GM18861 (cell line): ENCODE results near the gene VANGL2.

Source experiments
- ATAC-seq: cut with Tn5 transposase; IDR thresholded peaks from one replicate; pipeline ENCODE4 v1.9.1; 2021; ENCODE audit not compliant: unreplicated experiment

VANGL2 gene

DNA sequence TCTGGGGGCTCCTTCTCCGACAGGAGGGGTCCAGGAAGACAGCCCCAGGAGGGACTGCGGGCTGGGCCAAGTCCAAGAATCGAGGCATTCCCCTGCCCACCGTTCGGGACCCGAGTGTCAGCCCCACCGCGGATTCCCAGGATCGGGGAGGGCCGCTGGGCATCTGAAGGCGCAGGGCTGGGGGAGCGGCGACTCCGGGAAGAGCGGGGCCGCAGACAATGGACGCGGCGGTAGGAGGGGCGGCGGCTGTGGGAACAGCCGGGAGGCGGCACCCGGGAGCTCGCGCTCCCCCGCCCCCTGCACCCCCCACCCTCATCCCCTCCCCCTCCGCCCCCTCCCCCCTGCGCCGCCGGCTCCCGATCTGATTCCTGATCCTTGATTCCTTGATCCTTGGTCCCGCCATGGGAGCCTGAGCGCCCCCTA lies at the start of gene VANGL2:
Gene VANGL2, plus strand, starts transcription at position 342 of the 423 bp plus-strand sequence. CDS start 15,274 bp downstream, outside the sequence.
- no peak for ATAC-seq

DNA sequence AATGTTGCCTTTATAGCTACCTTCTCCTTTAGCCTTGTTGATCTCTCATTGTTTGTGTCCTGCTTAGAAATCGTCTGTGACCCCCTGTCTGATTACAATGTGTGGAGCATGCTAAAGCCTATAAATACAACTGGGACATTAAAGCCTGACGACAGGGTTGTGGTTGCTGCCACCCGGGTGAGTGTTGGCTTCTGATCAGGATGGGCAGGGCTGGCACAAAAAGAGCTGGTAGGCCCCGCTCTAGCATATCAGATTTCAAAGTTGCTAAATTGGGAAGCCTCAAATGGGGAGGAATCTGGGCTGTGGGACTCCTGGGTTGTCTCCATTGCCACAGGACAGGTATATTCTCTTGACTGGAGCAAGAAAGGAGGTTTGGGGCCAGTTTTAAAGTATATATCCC lies 48.7 kb upstream of the VANGL2 start:
- no peak for ATAC-seq

DNA sequence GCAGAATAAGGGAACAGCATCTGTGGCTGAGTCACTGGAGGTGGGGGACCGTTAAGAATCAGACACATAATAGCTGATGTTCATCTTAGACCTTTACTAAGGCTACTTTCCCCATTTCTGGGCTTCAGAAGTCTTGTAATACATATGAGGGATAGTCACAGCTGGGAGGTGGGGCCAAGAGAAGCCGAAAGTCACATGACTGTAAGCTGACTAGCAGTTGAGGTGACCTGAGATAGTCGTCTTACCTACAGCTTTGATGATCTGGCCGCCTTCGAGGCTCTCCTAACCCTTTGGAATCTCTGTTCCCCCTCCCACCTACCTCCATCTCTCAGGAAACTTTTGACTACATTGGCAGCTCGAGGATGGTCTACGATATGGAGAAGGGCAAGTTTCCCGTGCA lies 47.8 kb upstream of the VANGL2 start:
- no peak for ATAC-seq

DNA sequence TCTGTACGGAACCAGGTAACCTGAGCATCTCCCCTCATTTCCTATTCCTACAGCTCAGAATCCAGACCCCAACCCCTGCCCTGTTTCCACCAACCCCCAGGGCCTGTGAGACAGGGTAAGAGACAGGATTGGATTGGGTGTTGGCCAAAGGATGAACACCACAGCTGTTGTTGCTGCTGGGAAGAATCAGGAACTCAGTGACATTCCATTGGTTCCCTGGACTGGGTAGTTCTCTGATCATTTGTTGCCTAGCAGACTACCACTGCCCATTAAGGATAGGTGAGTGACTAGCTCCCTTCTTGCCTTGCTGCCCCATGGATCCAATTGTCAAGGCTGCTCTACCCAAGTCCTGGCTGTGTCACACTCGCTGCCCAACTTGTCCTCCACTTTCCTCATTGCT lies 47.1 kb upstream of the VANGL2 start:
- ATAC-seq: no peak

DNA sequence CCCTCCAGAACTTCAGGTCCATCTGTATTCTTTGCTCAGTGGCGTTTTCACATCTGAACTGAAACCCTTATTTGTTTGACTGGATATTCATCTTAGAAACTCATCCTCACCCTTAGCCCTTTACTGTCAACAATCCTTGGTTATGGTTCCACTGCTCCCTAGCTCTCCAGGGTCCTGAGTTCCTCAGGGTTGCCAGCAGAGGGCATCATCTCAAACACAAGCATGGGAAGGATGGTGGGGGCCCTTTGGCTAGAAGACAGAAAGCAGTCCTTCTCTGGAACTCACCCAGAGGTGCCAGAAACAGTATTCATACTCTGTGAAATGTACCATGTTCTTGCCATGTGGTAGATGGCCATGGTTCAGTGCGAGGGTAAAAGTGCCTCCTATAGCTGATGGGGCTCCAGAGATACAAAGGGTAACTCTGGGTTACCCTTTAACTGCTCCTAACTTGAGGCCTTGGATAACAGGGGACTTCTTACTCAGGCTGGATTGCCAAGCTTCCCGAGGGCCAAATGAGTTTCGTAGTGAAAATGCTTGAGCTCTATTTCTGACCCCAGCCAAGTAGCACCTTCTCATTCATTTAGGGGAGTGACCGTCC lies 45.9 kb upstream of the VANGL2 start:
- ATAC-seq: no peak

DNA sequence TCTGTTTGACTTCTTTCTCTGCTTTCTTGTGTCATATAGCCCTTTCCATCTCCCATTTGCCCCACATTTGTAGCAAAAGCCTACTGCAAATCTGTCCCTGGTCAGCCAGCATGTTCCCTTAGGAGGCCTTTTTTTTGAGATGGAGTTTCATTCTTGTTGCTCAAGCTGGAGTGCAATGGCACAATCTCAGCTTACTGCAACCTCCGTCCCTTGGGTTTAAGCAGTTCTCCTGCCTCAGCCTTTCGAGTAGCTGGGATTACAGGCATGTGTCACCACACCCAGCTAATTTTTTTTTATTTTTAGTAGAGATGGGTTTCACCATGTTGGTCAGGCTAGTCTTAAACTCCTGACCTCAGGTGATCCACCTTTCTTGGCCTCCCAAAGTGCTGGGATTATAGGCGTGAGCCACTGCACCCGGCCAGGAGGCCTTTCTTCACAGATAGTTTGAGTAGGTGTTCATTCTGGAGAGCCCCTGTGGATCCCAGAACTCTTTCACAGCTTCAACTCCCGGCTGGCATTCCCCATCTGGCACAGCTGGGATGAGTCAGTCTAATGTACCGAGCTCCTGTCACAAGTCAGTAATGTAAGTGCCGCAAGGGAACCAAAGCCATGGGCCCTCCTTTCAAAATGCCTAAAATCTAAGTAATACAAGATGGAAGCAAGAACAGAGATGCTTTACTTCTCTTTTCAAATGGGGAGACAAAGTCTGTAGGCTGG lies 42.9 kb upstream of the VANGL2 start:
- no peak for ATAC-seq

DNA sequence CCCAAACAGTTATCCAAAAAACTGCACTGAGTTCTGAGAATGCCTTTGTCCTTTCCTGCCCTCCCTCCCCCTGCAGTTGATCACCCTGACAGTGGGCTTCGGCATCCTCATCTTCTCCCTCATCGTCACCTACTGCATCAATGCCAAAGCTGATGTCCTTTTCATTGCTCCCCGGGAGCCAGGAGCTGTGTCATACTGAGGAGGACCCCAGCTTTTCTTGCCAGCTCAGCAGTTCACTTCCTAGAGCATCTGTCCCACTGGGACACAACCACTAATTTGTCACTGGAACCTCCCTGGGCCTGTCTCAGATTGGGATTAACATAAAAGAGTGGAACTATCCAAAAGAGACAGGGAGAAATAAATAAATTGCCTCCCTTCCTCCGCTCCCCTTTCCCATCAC lies 42.3 kb upstream of the VANGL2 start:
- ATAC-seq: no peak

DNA sequence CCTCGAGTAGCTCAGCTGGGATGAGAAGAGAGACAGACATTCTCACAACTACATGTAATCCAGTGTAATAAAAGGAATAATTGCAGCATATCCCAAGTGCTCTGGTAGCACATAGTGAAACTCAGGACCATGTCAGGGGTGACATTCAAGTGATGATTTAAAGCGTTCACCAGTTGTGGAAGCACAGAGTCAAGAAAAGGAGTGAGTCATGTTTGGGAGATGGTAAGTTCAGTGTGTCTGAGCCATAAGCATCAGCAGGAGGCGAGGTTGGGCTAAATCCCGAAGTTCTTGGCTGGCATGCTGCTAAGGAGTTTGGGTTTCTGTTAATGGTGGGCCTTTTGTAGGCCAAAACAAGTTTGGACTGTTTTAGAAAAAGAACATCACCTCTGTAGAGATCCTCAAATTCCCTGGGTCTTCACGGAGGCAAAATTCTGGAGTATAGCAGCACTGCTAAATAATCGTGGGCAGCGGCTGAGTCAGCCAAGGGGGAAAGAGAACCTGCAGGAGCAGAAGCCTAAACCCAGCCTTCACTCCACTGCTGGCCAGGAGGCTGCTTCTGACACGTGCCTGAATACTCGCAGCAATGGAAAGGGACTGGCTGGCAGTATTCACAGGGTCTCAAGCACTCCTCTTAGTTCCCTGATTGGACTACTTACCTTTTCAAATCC lies 40.7 kb upstream of the VANGL2 start:
- ATAC-seq: no peak

DNA sequence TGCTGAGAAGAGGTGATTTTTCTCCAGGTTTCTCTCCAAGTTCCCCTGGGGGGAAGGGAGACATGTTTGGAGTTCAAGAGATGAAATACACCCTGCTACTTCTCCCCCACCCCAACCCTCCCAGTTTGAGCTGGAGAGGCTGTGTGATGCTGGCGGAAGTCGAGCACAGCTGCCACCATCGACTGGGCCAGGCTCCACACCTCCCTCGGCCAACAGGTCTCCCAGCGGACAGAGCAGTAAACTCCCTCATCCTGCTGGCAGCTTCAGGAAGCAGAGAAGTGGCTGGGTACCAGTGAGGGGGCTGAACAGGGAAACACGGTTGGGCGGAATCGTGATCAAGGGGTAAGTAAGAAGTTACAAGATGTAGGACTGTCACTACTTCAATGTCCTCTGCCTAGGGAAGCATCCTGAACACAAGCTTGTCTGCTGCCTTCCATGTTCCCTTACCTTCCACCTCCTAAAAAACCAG lies 40.1 kb upstream of the VANGL2 start:
- no peak for ATAC-seq

DNA sequence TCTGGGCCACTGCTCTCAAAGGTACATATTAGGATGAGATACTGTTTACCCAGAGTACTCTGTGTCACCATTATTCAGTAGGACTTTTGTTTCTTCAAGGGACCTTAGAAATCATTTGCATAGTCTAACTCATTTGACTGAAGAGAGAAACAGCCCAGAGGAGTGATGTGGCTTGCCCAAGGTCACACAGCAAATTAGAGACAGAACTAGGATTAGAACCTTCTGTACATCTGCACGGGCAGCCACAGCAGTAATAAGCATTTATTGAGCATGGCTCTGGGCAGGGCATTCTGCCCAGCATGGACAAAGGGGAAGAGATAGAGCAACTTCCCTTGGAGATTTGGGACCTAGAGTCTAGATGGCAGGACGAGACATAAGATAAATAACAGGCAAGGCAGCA lies 39.2 kb upstream of the VANGL2 start:
- ATAC-seq: no peak

DNA sequence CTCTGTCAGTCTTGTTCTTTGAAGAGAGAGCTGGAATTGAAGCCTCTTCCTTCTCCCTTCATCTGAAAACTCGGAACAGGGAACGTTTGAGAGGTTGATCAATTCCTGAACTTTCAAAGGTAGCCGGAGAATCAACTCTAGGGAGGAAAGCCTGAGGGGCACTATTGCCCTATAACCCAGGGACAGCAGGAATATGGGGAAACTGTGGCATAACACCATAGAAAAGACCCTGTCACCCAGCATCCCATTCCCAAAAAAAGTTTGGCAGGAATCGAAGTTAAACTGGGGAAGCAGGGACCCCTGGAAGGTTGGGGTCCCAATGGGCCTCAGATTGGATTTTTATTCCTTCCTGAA lies 38.6 kb upstream of the VANGL2 start:
- no peak for ATAC-seq

DNA sequence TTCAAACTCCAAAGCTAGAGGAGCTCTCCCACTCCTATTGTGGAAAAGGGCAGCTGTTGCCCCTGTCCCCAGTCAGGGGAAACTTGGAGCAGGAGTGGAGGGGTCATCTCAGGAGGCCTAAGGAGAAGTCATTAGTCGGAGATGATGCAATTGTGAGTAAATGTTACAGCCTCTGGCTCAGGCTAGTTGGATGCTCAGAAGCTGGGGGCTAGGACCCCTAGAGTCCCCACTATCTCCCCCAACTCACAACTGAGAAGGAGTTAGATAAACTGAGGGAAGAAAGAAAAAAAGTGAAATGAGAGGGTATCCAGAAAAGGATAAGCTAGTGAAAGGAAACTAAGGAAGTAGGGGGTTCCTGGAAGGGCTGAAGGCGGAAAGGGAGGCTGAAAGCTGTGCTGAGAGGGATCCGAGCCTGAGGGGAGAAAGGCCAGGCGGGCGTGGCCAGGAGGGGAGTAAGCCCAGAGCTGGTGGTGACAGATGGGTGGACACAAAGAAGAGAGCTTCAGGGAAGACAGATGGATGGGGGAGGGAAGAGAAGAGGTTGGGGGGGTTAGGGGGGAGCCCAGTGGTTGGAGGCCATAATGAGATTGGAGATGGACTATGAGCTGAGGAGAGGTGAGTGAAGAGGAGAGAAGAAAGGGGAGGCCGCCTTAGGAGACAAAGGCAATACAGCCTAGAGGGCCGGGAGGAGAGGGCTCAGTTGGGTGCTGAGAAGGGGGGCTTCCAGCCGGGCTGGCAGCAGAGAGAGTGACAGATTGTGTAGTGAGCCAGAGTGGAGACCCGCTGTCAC lies 38.0 kb upstream of the VANGL2 start:
- no peak for ATAC-seq

DNA sequence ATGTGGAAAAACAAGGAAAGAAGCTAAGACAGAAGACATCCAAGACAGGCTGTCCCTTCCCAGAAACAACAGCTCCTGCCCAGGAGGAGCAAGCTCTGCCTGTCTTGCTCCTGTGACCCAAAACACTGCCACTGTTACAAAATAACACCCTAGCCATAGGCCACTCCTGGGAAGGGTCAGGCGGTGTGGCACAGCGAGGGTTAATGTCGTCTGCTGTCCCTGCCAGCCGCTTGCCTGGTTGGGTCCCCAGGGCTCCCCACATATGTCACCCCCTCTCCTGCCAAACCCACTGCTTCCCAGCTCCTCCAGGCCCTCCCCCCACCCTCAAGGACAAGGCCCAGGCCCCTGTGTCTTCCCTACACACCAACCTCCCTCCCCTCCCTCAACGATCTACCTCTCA lies 37.4 kb upstream of the VANGL2 start:
- ATAC-seq: no peak

DNA sequence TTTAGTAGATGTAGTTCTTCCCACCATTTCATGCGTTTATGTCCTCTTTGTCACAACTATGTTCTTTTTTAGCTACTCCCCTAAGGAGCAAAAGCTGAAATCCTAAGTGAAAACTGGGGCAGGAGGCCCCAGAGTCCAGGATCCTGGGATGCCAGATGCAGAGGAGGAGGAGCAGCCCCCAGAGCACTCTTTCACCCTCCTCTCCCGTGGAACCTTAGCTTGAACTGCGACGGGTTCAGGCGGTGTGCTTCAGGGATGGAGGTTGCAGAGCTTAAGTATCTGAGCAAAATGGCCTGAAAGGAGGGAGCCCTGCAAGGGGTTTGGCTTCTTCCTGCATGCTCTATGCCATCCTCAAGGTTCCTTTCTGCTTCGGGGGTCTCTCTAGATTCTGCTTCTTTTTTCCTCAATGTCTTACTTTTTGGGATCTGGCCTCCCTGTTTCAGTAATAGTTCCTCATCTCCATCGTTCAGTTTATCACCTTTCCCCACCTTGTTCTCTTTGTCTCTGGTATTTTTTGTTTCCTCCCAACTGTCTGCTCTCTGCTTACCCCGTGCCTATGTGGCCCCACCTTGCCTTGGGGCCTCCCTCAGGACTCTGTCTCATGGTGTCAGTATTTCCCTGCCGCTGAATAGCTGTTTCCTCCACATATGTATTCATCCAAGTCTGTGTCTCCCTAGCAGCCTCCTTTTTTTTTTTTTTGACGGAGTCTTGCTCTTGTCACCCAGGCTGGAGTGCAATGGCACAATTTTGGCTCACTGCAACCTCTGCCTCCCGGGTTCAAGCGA lies 36.2 kb upstream of the VANGL2 start:
- no peak for ATAC-seq

DNA sequence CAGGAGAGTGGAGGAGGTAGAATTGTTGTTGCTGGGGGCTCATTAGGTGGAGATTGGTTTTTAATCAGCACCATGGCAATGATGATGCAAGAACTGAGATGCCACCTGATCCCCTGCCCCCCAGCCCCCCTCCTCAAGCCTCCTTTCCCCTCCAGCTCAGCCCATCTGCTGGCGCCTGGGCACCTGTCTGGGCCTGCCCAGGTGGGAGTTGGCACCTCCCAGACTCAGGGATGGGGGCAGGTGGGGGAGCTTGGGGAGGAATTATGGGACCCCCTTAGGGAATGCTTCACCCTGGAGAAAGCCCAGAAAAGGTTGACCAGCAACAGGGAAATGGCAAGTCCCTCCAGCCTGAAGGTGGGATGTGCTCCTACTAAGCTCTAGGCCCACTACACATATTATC lies 35.0 kb upstream of the VANGL2 start:
- no peak for ATAC-seq

DNA sequence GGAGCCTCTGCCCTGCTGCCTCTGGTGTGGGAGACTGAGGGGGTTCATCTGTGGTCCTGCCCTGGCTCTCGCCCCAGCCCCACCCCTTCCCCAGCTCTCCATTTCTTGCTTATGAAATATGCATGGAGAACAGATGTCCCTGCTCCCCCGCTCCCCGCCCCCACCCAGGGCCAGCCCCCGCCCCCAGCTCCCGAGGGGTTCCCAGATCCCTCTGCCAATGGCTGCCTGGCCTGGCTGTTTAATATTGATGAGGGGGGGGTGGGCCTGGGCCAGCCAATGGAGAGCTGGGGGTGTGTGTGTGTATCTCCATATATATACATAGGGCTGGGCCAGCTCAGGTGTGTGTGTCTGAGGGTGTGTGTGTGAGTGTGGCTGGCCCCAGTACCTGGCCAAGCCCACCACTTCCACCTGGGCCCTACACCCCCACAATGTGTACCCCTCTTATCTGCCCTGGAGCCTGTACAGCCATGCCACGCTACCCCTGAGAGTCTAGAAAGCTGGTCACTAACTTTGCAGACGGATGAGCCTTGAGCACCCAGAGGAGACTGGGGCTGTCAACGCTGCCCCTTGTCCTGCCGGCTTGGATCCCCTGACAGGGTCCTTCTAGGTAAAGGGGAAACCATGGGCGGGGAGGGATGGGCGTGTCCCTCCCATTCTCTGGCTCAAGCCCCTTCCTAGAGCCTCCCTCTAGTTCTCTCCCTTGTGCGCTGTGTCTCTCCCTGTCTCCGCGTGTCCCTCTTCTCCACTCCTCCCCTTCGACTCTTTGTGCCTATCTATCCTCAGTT lies 33.4 kb upstream of the VANGL2 start, which contains the start of gene NHLH1:
Gene NHLH1, plus strand, starts transcription at position 341 of the 785 bp plus-strand sequence. CDS start 3,661 bp downstream, outside the sequence.
- no peak for ATAC-seq

DNA sequence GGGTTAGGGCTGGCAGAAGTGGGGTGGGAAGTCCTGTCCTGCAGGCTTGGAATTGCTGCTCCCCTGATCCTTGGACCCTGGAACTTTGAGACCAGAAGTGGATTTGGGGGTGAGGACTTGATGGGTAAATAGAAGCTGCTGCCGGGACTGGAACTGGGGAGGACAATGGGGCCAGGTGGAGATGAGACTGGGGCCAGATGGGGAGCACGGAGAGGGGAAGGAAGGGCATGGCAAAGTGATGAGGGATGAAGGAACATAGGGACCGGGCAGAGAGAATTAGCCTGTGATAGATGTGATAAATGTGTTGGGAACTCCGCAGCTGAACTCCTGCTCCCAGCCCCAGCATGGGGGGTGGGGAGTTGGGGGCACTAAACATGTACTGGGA lies 32.9 kb upstream of the VANGL2 start:
- ATAC-seq: no peak

DNA sequence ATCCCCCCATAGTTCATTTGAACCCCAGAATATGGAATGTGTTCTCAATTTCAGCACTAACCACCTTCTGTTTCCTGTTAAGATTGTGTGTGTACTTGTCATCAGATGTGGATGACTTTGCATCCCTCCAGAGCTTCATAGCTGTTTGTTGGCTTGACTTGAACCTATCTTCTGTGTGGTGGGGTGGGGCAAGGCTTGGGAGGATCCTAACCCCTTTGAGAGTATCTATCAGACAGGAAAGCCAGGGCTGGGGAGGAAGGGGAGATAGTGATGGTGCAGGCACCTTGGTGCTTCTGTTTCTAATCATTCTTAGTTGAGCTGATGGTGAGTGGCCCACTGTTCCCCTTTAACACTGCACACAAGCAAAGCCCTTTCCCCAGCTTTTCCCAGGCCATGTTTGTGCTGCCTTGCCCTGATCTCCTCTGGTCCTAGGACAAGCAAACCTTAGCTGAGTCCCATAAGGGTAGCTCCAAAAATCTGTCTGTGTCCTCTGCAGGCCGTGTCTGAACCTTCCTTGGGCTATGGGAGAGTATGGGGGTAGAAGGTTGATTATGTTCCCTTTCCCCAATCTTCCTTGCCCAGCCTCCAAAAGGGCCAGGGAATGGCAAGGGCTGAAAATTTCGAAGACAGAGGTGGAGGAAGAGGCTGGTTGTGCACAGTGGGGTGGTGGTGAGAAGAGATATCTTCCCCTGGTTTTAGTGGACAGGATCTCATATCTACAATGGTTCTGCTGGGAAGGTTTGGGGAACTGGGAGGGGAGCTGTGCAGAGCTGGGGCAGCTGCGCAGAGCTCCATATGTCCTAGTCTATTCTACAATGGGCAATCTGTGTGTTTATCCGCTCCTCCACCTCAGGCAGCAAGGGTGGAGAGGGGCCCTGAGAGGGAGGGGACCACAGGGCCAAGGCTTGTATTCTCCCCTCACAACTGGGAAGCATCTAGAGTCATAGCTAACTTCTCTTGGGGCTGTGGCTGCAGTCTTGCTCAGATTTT lies 32.1 kb upstream of the VANGL2 start:
- no peak for ATAC-seq

DNA sequence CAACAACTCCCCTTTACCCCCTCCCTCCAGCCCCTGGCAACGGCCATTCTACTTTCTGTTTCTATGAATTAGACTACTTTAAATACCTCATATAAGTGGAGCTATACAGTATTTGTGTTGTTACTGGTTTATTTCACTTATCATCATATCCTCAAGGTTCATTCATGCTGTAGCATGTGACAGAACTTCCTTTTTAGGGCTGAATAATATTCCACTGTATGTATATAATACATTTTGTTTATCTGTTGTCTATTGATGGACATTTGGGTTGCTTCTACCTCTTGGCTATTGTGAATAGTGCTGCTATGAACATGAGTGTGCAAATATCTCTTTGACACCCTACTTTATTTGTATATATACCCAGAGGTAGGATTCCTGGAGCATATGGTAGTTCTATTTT lies 31.3 kb upstream of the VANGL2 start:
- ATAC-seq: no peak
